Ishikawa (cell line): Measurements from ENCODE around the gene ENO1.

Source experiments
- TAF1 ChIP-seq: IDR thresholded peaks from 2 replicates; pipeline ENCODE4 v1.6.1; 2012; ENCODE audit warnings: low read depth, mild to moderate bottlenecking
- TF ChIP-seq, protein P1 (sequence below): IDR thresholded peaks from 2 replicates; pipeline ENCODE4 v1.6.1; 2012; ENCODE audit warnings: low read depth, mild to moderate bottlenecking

GRCh38 chr1:8844501-8845006 lies 33.9 kb downstream of the ENO1 start:
- TF ChIP-seq TAF1: no peak
- TF ChIP-seq, protein P1, sequence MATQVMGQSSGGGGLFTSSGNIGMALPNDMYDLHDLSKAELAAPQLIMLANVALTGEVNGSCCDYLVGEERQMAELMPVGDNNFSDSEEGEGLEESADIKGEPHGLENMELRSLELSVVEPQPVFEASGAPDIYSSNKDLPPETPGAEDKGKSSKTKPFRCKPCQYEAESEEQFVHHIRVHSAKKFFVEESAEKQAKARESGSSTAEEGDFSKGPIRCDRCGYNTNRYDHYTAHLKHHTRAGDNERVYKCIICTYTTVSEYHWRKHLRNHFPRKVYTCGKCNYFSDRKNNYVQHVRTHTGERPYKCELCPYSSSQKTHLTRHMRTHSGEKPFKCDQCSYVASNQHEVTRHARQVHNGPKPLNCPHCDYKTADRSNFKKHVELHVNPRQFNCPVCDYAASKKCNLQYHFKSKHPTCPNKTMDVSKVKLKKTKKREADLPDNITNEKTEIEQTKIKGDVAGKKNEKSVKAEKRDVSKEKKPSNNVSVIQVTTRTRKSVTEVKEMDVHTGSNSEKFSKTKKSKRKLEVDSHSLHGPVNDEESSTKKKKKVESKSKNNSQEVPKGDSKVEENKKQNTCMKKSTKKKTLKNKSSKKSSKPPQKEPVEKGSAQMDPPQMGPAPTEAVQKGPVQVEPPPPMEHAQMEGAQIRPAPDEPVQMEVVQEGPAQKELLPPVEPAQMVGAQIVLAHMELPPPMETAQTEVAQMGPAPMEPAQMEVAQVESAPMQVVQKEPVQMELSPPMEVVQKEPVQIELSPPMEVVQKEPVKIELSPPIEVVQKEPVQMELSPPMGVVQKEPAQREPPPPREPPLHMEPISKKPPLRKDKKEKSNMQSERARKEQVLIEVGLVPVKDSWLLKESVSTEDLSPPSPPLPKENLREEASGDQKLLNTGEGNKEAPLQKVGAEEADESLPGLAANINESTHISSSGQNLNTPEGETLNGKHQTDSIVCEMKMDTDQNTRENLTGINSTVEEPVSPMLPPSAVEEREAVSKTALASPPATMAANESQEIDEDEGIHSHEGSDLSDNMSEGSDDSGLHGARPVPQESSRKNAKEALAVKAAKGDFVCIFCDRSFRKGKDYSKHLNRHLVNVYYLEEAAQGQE: no peak
